Epithelial cell of esophagus (primary cell): ENCODE data around the gene CKAP2.
A peak's percentile ranks its signal among the peaks of the same experiment; 100 is the strongest.
"Not testable (repeated sequence)": the region's sequence is repeated elsewhere in the genome, so short reads cannot be mapped to it uniquely, and the experiment has no call there.

Source experiments
- DNase-seq: peaks from one replicate; pipeline ENCODE4 v3.0.0; 2010; ENCODE audit warnings: low read depth
- H3K4me3 ChIP-seq: 2 replicates; pipeline ENCODE4 v1.5.1; 2011; ENCODE audit warnings: mild to moderate bottlenecking, low read length, control low read depth
- CTCF ChIP-seq: IDR thresholded peaks from 2 replicates; pipeline ENCODE4 v1.5.1; 2011; ENCODE audit warnings: low read depth, mild to moderate bottlenecking, low read length, control low read depth, inconsistent platforms; ENCODE audit not compliant: insufficient read depth; ENCODE audit errors: missing control alignments

Gene CKAP2

GRCh38 chr13:52454820-52455676, at the start of gene CKAP2:
Gene CKAP2 (plus strand): TSS chr13:52455478. CDS start chr13:52455557, 79 bp downstream.
- DNase-seq, result peak; percentile 97
- no peak for TF ChIP-seq CTCF
- peak within 1 kb of the TSS; percentile 78 for H3K4me3 ChIP-seq

GRCh38 chr13:52405767-52406494, 49.3 kb upstream of the CKAP2 start, which contains the start of gene THSD1:
Gene THSD1 (minus strand): TSS chr13:52406172. CDS start chr13:52402600, 3,572 bp downstream.
- H3K4me3 ChIP-seq, result peak within 1 kb of the TSS; percentile 82
- peak; percentile 52 for DNase-seq
- no peak for TF ChIP-seq CTCF

- no peak for TF ChIP-seq CTCF
- H3K4me3 ChIP-seq, result peak overlapping the region; percentile 82
Observed at GRCh38 chr13:52406629-52407028, 48.6 kb upstream of the CKAP2 start.

GRCh38 chr13:52407436-52407835, 47.8 kb upstream of the CKAP2 start:
- not testable (repeated sequence) for DNase-seq, H3K4me3 ChIP-seq

More at GRCh38 chr13:52406629-52407028, 48.6 kb upstream of the CKAP2 start:
- no peak for DNase-seq

GRCh38 chr13:52408071-52408658, 47.1 kb upstream of the CKAP2 start:
- H3K4me3 ChIP-seq, DNase-seq: not testable (repeated sequence)

- no peak for TF ChIP-seq CTCF
- peak; percentile 99 for DNase-seq
- H3K4me3 ChIP-seq, result no peak overlapping the region
Observed at GRCh38 chr13:52411629-52412028, 43.6 kb upstream of the CKAP2 start.

GRCh38 chr13:52412128-52412527, 43.1 kb upstream of the CKAP2 start:
- no peak for TF ChIP-seq CTCF
- no peak overlapping the region for H3K4me3 ChIP-seq
- no peak for DNase-seq
